GM23338 (cell line): Measurements from ENCODE around the gene GOLT1B. TPM values are rescaled to one million over a fixed set of nuclear protein-coding genes. Genes with fewer than 3 reads are reported as not detected.

Experiments used
- ATAC-seq: fragments of 200-7000 bp; cut with Tn5 transposase; 3 replicates; pipeline ENCODE4 v1.9.1; 2020
- DNase-seq: peaks from one replicate; pipeline ENCODE4 v3.0.0-alpha.2; 2015; ENCODE audit warnings: low spot score
- H2AFZ ChIP-seq: fragments of 200-600 bp; sonication (generic); 2 replicates; pipeline ENCODE4 v1.8.0; 2016; ENCODE audit warnings: antibody characterized with exemption, mild to moderate bottlenecking, moderate library complexity
- H3F3A ChIP-seq: fragments of 200-600 bp; sonication (generic); replicated peaks from 2 replicates; pipeline ENCODE4 v1.8.0; 2017; ENCODE audit warnings: antibody characterized with exemption, mixed run types, low read depth
- H3K27ac ChIP-seq: fragments of 200-600 bp; sonication (generic); 2 replicates; pipeline ENCODE4 v1.6.1; 2016; ENCODE audit warnings: low read depth
- H3K27me3 ChIP-seq: fragments of 200-600 bp; sonication (generic); 2 replicates; pipeline ENCODE4 v1.8.0; 2016; ENCODE audit warnings: mild to moderate bottlenecking, mixed run types, moderate library complexity; ENCODE audit not compliant: insufficient read depth
- H3K36me3 ChIP-seq: fragments of 200-600 bp; sonication (generic); 2 replicates; pipeline ENCODE4 v1.8.0; 2016; ENCODE audit warnings: mild to moderate bottlenecking; ENCODE audit not compliant: insufficient read depth
- H3K4me1 ChIP-seq: fragments of 200-600 bp; sonication (generic); 2 replicates; pipeline ENCODE4 v1.8.0; 2016; ENCODE audit warnings: mild to moderate bottlenecking, moderate library complexity; ENCODE audit not compliant: insufficient read depth
- H3K4me2 ChIP-seq: fragments of 200-600 bp; sonication (generic); 2 replicates; pipeline ENCODE4 v1.7.1; 2017; ENCODE audit warnings: mixed run types
- H3K4me3 ChIP-seq: fragments of 200-600 bp; sonication (generic); 2 replicates; pipeline ENCODE4 v1.6.1; 2016; ENCODE audit warnings: mixed run types
- H3K79me2 ChIP-seq: fragments of 200-600 bp; sonication (generic); replicated peaks from 2 replicates; pipeline ENCODE4 v1.8.0; 2017; ENCODE audit warnings: mild to moderate bottlenecking; ENCODE audit not compliant: insufficient read depth
- H3K9me2 ChIP-seq: fragments of 200-600 bp; sonication (generic); 2 replicates; pipeline ENCODE4 v1.8.0; 2017; ENCODE audit not compliant: insufficient read depth
- H4K20me1 ChIP-seq: fragments of 200-600 bp; sonication (generic); replicated peaks from 2 replicates; pipeline ENCODE4 v1.8.0; 2017; ENCODE audit warnings: mild to moderate bottlenecking; ENCODE audit not compliant: insufficient read depth
- H3K27ac Mint-ChIP-seq: 2 replicates; pipeline ENCODE4 v1.8.0; 2020; ENCODE audit warnings: inconsistent platforms, mild to moderate bottlenecking, moderate library complexity, mixed read lengths
- H3K27me3 Mint-ChIP-seq: 3 replicates; pipeline ENCODE4 v1.8.0; 2022; ENCODE audit warnings: low read depth, mild to moderate bottlenecking, moderate library complexity, mixed read lengths, inconsistent platforms; ENCODE audit not compliant: insufficient read depth, poor library complexity
- H3K36me3 Mint-ChIP-seq: 3 replicates; pipeline ENCODE4 v1.8.0; 2021; ENCODE audit warnings: low read depth, mild to moderate bottlenecking, inconsistent platforms, moderate library complexity, mixed read lengths
- H3K4me1 Mint-ChIP-seq: 3 replicates; pipeline ENCODE4 v1.8.0; 2020; ENCODE audit warnings: mild to moderate bottlenecking, inconsistent platforms, mixed read lengths
- H3K4me3 Mint-ChIP-seq: 3 replicates; pipeline ENCODE4 v1.8.0; 2021; ENCODE audit warnings: moderate library complexity, mild to moderate bottlenecking, inconsistent platforms, mixed read lengths
- H3K9me3 Mint-ChIP-seq: 3 replicates; pipeline ENCODE4 v1.8.0; 2020; ENCODE audit warnings: moderate library complexity, mild to moderate bottlenecking, inconsistent platforms, mixed read lengths
- CREB1 ChIP-seq: fragments of 250-450 bp; sonication (Bioruptor Pico); IDR thresholded peaks from 2 replicates; pipeline ENCODE4 v1.5.0; 2020; ENCODE audit warnings: low read depth, mild to moderate bottlenecking, moderate library complexity
- JUNB ChIP-seq: IDR thresholded peaks from one replicate; pipeline ENCODE4 v1.6.1; 2016; ENCODE audit warnings: antibody characterized with exemption; ENCODE audit not compliant: unreplicated experiment
- polyA plus RNA-seq: library from polyadenylated mRNA; unstranded; fragments of >200 nt; fragmentation: Nextera tagmentation; extraction: Ambion mirVana; gene quantifications from 2 replicates; pipeline ENCODE4 v1.2.1, GENCODE V29; 2016
- total RNA-seq: library from RNA; depleted of rRNA; stranded (reverse); fragments of >200 nt; shearing (Covaris generic); gene quantifications from 2 replicates; pipeline ENCODE4 v1.2.3, GENCODE V29; 2014
- TF ChIP-seq, protein P1 (sequence below): fragments of 250-450 bp; sonication (Bioruptor Pico); IDR thresholded peaks from 2 replicates; pipeline ENCODE4 v1.5.0; 2020; ENCODE audit warnings: mild to moderate bottlenecking, moderate library complexity
- TF ChIP-seq, protein P2 (sequence below): IDR thresholded peaks from 2 replicates; pipeline ENCODE4 v1.6.1; 2016; ENCODE audit warnings: antibody characterized with exemption

The GOLT1B gene
- total and polyA plus RNA-seq, 2 experiments from 2014 or later, result 24.3 to 41.7 TPM

DNA sequence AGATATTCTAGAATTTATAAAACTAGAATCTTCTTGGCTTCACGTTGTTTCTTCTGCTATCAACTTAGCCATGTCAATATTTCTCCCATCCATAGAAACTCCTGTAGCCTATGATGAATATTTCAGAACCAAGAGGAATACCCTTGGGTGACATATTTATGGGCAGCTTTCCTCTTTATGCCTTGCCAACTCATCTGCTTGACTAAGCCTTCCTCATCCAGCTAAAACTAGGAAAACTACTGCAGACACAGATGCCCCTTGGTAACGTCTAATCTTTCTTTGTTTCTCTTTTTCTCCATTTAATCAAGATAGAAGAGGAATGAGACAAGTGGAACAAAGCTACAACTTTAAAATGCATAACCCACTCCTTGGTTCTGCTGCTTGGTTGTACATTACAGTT is 6.3 kb downstream of the GOLT1B start (continued):
- TF ChIP-seq, protein P1, sequence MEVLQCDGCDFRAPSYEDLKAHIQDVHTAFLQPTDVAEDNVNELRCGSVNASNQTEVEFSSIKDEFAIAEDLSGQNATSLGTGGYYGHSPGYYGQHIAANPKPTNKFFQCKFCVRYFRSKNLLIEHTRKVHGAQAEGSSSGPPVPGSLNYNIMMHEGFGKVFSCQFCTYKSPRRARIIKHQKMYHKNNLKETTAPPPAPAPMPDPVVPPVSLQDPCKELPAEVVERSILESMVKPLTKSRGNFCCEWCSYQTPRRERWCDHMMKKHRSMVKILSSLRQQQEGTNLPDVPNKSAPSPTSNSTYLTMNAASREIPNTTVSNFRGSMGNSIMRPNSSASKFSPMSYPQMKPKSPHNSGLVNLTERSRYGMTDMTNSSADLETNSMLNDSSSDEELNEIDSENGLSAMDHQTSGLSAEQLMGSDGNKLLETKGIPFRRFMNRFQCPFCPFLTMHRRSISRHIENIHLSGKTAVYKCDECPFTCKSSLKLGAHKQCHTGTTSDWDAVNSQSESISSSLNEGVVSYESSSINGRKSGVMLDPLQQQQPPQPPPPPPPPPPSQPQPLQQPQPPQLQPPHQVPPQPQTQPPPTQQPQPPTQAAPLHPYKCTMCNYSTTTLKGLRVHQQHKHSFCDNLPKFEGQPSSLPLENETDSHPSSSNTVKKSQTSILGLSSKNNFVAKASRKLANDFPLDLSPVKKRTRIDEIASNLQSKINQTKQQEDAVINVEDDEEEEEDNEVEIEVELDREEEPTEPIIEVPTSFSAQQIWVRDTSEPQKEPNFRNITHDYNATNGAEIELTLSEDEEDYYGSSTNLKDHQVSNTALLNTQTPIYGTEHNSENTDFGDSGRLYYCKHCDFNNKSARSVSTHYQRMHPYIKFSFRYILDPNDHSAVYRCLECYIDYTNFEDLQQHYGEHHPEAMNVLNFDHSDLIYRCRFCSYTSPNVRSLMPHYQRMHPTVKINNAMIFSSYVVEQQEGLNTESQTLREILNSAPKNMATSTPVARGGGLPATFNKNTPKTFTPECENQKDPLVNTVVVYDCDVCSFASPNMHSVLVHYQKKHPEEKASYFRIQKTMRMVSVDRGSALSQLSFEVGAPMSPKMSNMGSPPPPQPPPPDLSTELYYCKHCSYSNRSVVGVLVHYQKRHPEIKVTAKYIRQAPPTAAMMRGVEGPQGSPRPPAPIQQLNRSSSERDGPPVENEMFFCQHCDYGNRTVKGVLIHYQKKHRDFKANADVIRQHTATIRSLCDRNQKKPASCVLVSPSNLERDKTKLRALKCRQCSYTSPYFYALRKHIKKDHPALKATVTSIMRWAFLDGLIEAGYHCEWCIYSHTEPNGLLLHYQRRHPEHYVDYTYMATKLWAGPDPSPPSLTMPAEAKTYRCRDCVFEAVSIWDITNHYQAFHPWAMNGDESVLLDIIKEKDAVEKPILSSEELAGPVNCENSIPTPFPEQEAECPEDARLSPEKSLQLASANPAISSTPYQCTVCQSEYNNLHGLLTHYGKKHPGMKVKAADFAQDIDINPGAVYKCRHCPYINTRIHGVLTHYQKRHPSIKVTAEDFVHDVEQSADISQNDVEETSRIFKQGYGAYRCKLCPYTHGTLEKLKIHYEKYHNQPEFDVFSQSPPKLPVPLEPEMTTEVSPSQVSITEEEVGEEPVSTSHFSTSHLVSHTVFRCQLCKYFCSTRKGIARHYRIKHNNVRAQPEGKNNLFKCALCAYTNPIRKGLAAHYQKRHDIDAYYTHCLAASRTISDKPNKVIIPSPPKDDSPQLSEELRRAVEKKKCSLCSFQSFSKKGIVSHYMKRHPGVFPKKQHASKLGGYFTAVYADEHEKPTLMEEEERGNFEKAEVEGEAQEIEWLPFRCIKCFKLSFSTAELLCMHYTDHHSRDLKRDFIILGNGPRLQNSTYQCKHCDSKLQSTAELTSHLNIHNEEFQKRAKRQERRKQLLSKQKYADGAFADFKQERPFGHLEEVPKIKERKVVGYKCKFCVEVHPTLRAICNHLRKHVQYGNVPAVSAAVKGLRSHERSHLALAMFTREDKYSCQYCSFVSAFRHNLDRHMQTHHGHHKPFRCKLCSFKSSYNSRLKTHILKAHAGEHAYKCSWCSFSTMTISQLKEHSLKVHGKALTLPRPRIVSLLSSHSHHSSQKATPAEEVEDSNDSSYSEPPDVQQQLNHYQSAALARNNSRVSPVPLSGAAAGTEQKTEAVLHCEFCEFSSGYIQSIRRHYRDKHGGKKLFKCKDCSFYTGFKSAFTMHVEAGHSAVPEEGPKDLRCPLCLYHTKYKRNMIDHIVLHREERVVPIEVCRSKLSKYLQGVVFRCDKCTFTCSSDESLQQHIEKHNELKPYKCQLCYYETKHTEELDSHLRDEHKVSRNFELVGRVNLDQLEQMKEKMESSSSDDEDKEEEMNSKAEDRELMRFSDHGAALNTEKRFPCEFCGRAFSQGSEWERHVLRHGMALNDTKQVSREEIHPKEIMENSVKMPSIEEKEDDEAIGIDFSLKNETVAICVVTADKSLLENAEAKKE (CRISPR knock-in tag), result no peak
- TF ChIP-seq, protein P2, sequence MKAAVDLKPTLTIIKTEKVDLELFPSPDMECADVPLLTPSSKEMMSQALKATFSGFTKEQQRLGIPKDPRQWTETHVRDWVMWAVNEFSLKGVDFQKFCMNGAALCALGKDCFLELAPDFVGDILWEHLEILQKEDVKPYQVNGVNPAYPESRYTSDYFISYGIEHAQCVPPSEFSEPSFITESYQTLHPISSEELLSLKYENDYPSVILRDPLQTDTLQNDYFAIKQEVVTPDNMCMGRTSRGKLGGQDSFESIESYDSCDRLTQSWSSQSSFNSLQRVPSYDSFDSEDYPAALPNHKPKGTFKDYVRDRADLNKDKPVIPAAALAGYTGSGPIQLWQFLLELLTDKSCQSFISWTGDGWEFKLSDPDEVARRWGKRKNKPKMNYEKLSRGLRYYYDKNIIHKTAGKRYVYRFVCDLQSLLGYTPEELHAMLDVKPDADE, result no peak

DNA sequence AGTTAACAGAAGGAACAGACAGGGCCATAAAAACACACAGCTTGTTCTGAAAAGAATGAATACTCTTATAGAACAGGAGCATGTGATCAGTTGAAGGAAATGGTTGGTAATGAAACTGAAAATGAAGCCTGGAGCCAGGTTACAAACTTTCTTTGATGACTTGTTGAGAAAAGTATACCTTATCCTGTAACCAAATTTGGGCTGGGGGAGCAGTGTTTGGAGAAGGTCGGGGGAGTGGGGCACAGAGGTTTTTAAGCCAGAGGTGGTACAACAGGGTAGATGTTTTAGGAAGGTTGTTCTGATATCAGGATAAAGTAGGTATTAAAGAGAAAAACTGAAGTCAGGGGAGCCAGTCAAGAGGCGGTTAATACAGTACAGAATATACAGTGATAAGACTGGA is 8.2 kb downstream of the GOLT1B start:
- no peaks in the 10 kb centered on the region for H3K9me3 Mint-ChIP-seq
- Histone ChIP-seq H3F3A (no peaks in the 10 kb centered on the region), H3K9me2 (no peaks in the 10 kb centered on the region), H3K4me1 (no peaks in the 10 kb centered on the region), H3K79me2 (peaks cover 28% of the 10 kb centered on the region), H2AFZ (no peak overlapping the region), H3K4me3 (no peak overlapping the region), H3K27me3 (no peaks in the 10 kb centered on the region), H4K20me1 (0 out of 2 replicates have a peak, but pooled peaks cover 9% of the 10 kb centered on the region), H3K36me3 (peaks cover 24% of the 10 kb centered on the region), H3K4me2 (no peak overlapping the region), H3K27ac (no peak overlapping the region)
- peaks cover 6% of the 10 kb centered on the region; the same call in 2 of the 3 replicates for H3K36me3 Mint-ChIP-seq
- H3K27me3 Mint-ChIP-seq, result no peaks in the 10 kb centered on the region
- no peak overlapping the region for H3K27ac Mint-ChIP-seq
- DNase-seq (no peak), ATAC-seq (no peak)
- no peak overlapping the region for H3K4me3 Mint-ChIP-seq
- no peaks in the 10 kb centered on the region for H3K4me1 Mint-ChIP-seq
- TF ChIP-seq CREB1 (CRISPR knock-in tag), result no peak
- TF ChIP-seq, protein P1 (CRISPR knock-in tag), result no peak
- TF ChIP-seq JUNB, result no peak
